Adrenal gland (tissue), 5 donors: ENCODE results near the gene CEP41.

Experiments
- POLR2A ChIP-seq, 2 donors: fragments of 450-650 bp; IDR thresholded peaks; one replicate each; pipeline ENCODE4 v1.6.1; 2017; ENCODE audit warnings: antibody characterized with exemption in 2 of 2, mild to moderate bottlenecking in 2 of 2, moderate library complexity in 1 of 2
- TF ChIP-seq, protein P1 (sequence below), 6 experiments: fragments of 450-650 bp in 4 of 6; fragments of 200-600 bp in 2 of 6; sonication (generic) in 1 of 6; IDR thresholded peaks; 1 replicate in 5 of 6; 2 replicates in 1 of 6; pipeline versions ENCODE4 v1.5.1 to v1.8.0; 2016 to 2021; ENCODE audit warnings: antibody characterized with exemption in 6 of 6, mild to moderate bottlenecking in 2 of 6, moderate library complexity in 1 of 6
- donor health status: DM: no; HTN: no; CAD: no.

- TF ChIP-seq, protein P1, sequence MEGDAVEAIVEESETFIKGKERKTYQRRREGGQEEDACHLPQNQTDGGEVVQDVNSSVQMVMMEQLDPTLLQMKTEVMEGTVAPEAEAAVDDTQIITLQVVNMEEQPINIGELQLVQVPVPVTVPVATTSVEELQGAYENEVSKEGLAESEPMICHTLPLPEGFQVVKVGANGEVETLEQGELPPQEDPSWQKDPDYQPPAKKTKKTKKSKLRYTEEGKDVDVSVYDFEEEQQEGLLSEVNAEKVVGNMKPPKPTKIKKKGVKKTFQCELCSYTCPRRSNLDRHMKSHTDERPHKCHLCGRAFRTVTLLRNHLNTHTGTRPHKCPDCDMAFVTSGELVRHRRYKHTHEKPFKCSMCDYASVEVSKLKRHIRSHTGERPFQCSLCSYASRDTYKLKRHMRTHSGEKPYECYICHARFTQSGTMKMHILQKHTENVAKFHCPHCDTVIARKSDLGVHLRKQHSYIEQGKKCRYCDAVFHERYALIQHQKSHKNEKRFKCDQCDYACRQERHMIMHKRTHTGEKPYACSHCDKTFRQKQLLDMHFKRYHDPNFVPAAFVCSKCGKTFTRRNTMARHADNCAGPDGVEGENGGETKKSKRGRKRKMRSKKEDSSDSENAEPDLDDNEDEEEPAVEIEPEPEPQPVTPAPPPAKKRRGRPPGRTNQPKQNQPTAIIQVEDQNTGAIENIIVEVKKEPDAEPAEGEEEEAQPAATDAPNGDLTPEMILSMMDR (IDR thresholded peaks at IDR 0.05), result no peak
- TF ChIP-seq POLR2A (IDR thresholded peaks at IDR 0.05), result no peak
These were observed 68.2 kb downstream of the CEP41 start for GRCh38 chr7:130372402-130373165.
